RWPE1 (cell line): ENCODE measurements around the gene GJC1.

Source experiments
- CTCF ChIA-PET: fragments of 350-600 bp; sonication (Branson Sonifier 250); formaldehyde crosslinking; extraction: SDS; loops from one replicate; lab custom pipeline; 2021; lab: Yijun Ruan, JAX
- POLR2A ChIA-PET: fragments of 400-600 bp; formaldehyde crosslinking; extraction: SDS; loops from one replicate; lab custom pipeline; 2020; ENCODE audit warnings: antibody characterized with exemption; ENCODE audit not compliant: low non-redundant PET; lab: Yijun Ruan, JAX
- DNase-seq: peaks from one replicate; pipeline ENCODE4 v3.0.0; 2012; ENCODE audit warnings: low spot score
- H3K27ac ChIP-seq: fragments of 450-650 bp; 2 replicates; pipeline ENCODE4 v1.5.1; 2017
- CTCF ChIP-seq: fragments of 450-650 bp; conservative IDR thresholded peaks from 2 replicates; pipeline ENCODE4 v1.5.1; 2017; ENCODE audit warnings: low read depth, mild to moderate bottlenecking

Gene GJC1

GRCh38 chr17:44773140-44773539 is 56.9 kb downstream of the GJC1 start:
- DNase-seq: no peak
- CTCF ChIA-PET: interaction anchor here (0.5 to 0.9 kb wide), 4 partner anchors 10 to 105 kb away, joined by 3 read pairs; no protein-coding TSS in a partner anchor
- H3K27ac ChIP-seq: no peak overlapping the region
- POLR2A ChIA-PET: no interaction called here
- TF ChIP-seq CTCF: no peak

- no peak for DNase-seq
- CTCF ChIA-PET: interaction anchor here (0.5 to 0.9 kb wide), 4 partner anchors 9 to 332 kb away, joined by 3 read pairs; no protein-coding TSS in a partner anchor
- POLR2A ChIA-PET: interaction anchor here (0.5 kb wide), 1 partner anchor 92 kb away, joined by 4 read pairs; no protein-coding TSS in a partner anchor
- TF ChIP-seq CTCF: no peak
- no peak overlapping the region for H3K27ac ChIP-seq
Observed at GRCh38 chr17:44772308-44773045, 57.6 kb downstream of the GJC1 start.

- DNase-seq: no peak
- ChIA-PET POLR2A (no interaction called here), CTCF (no interaction called here)
- no peak overlapping the region for H3K27ac ChIP-seq
- no peak for TF ChIP-seq CTCF
Observed at GRCh38 chr17:44770166-44770925, 59.7 kb downstream of the GJC1 start.

GRCh38 chr17:44769647-44770084 is 60.4 kb downstream of the GJC1 start:
- CTCF ChIA-PET: interaction anchor here (0.6 kb wide), 1 partner anchor 72 kb away, joined by 4 read pairs; no protein-coding TSS in a partner anchor
- TF ChIP-seq CTCF: no peak
- H3K27ac ChIP-seq: no peak overlapping the region
- DNase-seq: no peak
- POLR2A ChIA-PET: no interaction called here

- POLR2A ChIA-PET: no interaction called here
- no peak overlapping the region for H3K27ac ChIP-seq
- TF ChIP-seq CTCF: no peak
- CTCF ChIA-PET: interaction anchor here (0.6 kb wide), 2 partner anchors 44 to 72 kb away, joined by 3 to 4 read pairs; no protein-coding TSS in a partner anchor
- DNase-seq: no peak
Observed at GRCh38 chr17:44769230-44769629, 60.9 kb downstream of the GJC1 start.

- H3K27ac ChIP-seq: no peak overlapping the region
- POLR2A ChIA-PET: interaction anchor here (0.5 kb wide), 1 partner anchor 12 kb away, joined by 9 read pairs; no protein-coding TSS in a partner anchor
- CTCF ChIA-PET: interaction anchor here (0.6 kb wide), 1 partner anchor 45 kb away, joined by 3 read pairs; no protein-coding TSS in a partner anchor
- no peak for TF ChIP-seq CTCF
- DNase-seq: no peak
Observed at GRCh38 chr17:44768505-44769142, 61.5 kb downstream of the GJC1 start.
